Measurements from ENCODE around the gene KIF26B.

Gene KIF26B

DNA sequence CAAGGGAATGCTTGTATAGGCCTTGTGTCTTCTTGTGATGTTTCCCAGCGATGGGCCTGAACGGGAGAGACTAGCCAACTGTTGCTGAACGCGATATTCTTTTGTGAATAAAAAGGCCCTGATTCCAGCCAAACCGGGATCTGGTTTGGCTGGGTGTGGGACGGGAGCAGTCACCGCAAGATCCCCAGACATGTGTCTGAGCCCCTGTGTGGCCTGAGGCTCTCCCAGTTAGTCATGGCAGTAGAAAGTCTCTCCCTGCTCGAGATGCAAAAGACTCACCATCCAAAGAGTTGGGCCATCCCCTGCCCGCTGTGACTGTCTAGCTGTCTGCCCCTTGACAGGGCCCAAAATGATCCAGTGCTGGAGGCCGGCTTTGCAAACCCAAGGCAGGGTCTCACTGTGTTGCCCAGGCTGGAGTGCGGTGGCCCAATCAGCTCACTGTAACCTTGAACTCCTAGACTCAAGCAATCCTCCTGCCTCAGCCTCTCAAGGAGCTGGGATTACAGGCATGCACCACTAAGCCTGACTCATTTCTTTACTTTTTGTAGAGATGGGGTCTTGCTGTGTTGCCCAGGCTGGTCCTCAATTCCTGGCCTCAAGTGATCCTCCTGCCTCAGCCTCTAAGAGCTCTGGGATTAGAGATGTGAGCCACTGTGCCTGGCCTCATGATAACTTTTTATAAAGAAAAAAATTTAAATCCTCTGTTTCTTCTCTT is 56.4 kb downstream of the KIF26B start:
- no peak for DNase-seq

DNA sequence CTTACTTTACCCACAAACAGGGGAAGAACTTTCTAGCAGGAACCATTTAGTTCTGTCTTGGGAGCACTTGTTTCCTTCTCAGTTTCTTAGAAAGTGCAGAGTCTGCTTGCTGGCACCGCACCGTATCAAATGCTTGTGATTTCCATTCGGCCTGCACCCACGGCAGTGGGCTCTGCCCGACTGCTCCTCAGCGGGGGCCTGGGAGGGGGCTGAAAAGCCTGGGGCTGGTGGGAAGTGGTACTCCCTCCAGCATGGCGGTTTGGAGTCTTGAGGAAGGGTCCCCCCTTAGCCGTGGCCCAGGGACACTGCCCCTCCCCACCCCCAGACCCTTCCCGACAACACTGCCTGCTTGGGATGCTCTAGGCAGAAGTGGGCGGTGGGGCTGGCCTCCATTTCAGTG is 57.0 kb downstream of the KIF26B start:
- no peak for DNase-seq

DNA sequence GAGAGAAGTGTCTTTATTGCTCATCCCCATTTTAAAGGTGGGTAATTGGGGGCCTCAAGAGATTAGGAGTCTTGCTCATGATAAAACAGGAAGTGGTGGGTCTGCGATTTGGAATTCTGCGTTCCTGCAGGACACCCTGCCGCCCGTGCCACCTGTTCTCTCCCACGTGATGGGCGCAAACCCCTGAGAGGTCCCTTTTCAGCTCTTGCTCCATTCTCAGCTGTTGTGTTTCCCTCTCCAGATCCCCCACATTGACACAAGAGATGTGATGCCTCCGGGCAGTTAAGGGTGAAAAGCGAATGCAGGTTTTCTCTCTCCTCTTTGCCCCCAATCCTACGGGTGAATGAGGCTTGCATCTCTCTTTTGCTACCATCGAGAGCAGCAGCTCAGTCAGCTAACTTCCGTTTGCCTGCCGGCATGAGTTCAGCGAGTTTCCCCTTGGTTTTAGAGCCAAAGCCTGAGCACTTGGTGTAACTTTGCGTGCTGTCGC is 57.5 kb downstream of the KIF26B start:
- DNase-seq = no peak

DNA sequence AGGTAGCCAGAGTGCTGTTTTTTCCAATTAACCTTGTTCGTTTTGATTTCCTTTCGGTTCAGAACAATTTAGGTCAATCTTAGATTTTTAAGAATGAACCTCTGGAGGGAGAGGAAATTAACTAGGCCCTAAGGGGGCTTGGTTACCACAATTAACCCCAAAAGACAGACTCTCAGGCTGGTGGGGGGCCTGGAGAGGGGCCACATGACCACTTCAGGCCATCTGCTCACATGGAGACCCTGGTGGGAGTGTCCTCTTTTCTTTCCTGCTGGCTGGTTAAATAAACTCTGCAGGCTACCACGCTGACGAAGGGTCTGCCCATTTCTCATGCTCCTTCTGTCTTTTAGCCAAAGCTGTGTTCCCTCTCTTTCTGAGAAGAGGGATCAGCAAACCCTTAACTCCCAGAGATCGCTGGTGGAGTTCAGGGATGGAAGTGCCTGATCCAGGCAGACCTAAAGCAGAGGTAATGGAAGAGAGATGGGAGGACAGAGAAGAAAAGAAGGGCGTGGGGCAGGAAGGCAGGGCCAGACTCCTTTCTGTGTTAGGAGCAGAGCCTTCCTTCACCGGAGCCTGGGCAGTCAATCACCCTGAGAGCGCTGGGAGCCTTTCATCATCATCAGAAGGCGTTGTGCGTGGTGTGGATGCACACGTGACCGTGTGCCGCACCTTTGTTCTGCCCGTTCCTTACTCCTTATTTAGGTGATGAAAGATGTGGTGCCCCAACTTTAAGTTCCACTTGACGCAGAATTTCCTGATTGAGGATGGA is 58.5 kb downstream of the KIF26B start:
- DNase-seq = no peak

DNA sequence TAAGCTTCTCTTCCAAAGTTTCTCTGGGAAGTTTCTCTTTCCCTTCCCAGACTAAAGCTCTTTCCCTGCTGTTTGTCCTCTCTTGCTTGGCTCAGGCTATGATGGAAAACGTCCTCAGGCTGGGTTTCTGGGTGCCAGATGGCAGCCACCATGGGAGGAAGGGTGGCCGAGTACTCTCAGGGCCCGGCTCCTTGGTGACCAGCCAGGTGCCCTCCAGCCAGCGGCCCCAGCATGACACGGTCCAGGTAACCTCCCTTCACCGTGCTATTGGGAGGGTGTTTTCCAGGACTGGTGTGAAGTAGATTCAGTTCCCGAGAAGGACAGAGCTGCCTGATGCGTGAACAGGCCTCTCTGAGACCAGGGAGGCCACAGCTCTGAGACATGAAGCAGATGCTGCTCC is 60.3 kb downstream of the KIF26B start:
- DNase-seq = no peak

DNA sequence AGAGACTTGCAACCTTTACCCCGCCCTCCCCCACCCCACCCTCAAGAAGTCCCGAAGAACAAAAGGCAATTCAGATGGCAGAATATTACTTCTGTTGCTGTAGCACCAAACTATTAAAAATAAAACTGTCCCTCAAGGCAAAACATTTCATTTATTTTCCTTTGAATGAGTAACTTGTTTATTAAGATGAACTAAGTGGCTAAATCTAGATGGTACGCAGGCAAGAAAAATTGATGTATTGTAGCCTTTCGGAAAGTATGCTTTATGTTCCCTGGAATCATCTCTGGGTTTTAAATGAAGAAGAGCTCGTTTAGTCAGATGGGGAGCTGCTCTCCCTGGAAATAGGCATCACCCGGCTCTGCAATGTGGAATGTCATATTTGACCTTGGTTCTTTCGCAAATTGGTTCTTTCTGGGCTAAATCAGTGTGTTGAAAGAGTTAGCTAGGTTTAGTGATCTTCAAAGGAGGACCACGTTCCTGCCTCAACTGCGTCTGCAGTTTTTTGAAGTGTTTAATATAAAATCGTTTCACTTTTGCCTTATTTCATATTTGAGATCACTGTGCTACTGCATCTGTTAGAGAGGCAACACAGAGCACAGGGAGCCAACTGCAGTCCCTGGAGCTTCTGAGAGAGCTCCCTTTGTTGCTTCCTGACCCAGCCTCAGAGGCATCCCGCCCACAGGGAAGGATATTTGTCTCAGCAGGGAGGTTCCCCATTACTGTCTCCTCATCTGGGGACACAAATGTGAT is 61.8 kb downstream of the KIF26B start:
- no peak for DNase-seq

DNA sequence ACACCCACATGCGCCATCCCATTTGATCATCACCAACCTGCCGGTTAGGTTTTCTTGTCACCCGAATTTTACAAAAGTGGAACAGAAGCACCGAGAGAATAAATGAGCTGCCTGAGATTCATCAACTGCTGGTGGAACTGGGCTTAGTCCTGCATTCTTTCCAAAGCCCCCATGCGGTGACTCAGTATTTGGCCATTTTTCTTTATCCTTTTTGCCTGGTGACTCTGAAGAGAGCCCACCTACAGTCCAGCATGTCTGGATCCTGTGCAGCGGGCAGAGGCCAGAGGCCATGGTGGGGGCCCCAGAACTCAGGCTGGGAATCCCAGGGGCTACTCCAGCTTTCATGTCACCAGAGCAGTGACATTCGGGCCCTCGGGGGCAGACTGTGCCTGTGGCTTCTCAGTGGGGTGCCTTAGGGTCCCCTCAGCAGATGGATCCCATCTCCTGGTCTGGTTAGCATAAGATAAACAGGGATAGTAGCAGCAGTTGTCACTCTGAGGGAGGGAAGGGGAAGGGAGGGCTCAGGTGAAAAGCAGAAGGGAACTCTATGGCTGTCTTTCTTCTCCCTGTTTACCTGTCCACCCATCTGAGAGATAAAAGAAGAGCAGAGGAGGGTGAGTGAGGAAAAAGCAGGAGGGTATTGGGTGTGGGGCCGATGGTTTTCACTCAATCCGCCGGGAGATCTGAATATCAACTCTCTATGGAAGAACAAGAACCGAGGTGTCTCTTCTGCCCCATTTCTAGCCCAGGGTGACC is 63.2 kb downstream of the KIF26B start:
- no peak for DNase-seq

DNA sequence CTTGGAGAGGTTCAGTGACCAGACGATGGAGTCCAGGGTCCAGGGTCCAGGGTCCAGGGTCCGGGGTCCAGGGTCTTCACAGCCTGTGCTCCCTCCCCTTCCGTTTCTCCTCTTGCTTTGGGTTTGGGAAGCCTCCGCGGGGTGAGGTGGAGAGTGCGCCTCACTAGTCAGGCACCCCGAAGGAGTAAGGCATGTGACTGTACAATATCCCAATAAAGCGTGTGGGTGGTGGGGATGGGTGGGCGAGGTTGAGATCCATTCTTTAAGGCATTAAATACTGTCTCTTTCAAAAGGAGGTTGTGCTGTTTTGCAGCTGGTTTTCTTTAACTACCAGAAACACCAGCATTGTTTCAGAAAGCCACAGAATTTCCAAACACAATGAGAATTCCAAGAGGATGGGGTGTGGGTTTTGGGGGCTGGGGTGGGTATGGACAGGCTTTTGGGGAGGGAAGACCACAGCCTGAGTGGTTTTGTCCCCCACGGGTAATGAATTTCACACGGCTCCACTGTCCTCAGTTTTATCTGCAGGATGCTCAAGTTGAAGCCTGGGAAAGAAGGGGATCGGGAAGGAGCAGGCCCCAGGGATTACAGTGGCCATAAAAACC is 65.7 kb downstream of the KIF26B start:
- DNase-seq = no peak

DNA sequence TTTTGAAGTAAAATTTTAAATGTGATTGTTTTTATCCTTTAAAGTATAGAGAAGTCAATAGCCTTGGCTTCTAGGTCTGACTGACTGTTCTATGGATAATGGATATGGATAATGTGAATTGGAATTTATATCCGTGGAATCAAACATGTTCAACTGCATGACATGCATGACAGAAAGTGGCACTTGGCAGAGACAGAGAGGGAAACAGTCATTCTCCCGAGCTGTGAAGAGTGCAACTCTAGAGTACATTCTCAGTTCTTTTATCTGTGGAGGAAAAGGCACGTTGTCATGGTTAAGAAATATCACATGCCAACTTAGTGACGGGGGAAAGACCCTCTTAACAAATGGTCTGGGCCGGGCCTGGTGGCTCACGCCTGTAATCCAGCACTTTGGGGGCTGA is 67.0 kb downstream of the KIF26B start:
- no peak for DNase-seq

DNA sequence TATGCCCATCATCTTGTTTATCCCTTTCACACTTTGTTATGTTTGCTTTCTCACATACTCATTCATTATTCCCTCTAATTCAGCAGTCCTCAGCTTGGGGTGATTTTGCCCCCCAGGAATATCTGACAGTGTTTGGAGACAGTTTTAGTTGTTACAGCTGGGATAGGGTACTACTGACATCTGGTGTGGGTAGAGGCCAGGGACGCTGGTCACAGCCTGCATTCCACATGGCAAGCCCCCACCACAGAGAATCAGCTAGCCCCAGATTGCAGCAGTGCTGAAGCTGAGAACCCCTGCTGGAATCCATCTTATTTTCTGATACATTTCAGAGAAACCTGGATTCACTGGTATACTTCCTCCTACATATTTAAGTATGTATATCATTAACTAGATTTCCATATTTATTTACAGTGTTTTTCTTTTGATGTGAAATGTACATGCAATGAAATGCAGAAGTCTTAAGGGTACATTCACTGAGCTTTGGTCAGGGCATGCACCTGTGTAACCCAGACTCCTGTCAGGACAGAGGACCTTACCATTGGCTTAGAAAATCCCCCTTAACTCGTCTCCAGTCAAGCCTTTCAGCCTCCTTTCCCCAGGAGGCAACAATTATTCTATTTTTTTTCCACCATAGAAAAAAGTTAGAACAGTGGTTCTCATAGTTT is 68.3 kb downstream of the KIF26B start:
- DNase-seq = no peak

DNA sequence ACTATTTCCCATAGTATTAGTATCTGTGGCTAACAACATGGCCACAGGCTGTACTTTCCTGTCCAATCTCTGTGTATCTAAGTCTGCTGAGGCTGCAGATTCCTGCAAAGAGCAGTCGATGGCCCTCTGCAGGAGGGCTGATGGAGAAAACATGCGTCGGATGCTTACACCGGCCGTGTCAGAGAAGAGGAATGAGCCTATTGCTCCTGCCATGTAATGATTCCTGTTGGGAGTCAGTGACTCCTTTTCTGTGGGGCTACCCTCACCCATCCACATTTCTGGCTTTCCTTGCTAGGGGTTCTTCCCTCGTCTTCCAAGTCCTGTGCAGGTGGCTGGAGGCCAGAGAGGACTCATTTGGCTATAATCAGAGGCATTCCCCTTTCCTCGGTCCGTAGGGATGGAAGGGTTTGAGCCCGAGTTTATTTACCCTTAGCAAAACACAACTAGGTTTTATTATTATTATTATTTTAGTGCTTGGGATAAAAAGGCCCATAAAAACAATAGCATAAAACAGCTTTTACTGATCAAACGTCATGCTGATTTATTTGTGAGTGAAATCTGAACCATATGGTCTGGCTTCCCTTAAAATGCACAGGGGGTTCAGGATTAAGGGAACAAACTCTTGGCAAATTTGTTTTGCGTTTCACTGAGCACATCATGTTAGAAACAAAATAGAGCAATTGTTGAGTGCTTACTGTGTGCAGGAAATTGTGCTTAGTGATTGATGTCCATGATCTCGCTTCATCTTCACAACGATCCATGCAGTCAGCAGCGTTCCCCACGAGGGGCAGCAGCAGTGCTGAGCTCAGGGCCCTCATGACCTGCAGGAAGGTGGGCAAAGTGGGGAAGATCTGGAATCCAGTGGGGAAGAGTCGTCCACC is 70.8 kb downstream of the KIF26B start:
- DNase-seq = no peak

DNA sequence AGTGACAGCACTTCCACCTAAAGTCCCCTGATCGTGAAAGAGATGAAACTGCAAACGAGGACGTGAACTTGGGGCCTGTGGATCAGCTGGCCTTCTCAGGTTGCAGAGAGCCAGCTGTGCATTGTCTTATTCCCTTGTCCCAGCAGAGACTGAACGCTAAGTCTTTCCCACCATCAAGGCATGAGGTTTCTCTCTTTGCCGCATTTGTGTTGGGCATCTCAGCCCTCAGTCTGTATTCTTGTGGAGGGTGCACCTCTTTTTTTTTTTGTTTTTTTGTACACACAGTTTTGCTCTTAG is 71.4 kb downstream of the KIF26B start:
- DNase-seq = no peak

DNA sequence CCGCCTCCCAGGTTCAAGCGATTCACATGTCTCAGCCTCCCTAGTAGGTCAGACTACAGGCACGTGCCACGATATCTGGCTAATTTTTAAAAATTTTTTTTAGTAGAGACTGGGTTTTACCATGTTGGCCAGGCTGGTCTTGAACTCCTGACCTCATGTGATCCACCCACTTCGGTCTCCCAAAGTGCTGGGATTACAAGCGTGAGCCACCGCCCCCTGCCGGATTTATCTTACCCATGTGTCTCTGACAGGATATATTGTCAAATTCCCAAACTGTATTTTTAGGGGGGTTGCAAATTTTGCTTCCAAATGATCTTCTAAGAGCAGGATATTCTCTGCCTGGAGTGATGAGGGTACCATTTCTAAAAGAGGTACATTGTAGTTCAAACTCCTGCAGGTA is 74.3 kb downstream of the KIF26B start:
- no peak for DNase-seq

DNA sequence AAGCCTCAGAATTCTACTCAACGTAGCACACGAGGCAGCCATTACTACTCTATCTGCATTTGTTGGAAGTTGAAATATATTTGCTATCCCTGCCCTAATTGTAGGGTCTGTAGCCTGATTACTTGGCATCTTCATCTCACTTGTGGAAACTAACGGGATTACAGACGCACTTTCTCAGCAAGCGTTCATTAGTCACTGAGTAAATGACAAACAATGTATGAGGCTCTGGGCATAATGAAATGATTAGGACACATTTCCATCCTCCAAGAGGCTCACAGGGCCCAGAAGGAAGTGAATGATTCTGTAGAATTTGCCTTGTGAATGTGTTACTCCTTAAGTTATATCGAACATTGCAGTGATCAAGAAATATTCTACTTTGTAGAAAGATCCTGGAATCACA is 78.1 kb downstream of the KIF26B start:
- DNase-seq = no peak

DNA sequence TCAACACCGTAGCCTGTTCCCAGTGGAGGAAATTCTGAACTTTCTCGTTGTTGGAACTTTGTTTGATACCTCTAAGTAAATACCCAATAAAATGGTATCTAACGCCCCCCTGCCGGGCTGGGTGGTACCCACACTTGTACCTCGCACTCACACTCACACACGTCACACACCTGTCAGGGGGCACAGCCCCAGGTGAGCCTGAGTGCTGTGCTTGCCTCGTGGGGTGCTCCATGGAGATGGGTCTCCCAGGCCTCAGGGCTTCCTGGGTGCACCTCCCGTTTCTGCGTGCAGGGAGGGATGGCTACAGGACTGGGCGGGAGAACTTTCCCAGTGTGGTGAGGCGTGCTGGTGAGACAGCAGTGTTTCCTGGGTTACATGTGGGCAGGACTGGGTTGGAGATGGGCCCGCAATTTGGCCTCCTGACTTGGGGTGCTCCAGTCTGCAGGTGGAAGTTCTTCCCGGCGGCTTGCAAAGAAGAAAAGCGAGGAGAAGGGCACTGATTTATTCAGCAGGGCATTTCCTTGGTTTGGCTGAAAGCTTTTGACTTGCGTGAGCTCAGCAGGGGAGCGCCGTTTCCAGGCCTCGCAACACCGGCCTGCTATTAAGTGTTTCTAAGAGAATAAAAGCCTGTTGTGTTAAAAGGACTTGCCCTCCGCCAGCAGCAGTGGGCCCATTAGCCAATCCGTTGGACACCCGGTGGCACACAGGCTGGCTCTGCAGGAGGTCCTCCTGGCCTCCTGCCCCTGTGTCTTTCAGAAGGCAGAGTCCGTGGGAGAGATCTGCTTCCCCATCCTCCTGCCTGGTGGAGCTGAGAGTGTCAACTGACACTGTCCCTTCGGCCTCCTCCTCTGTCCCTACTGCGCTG is 79.7 kb downstream of the KIF26B start:
- DNase-seq = no peak

DNA sequence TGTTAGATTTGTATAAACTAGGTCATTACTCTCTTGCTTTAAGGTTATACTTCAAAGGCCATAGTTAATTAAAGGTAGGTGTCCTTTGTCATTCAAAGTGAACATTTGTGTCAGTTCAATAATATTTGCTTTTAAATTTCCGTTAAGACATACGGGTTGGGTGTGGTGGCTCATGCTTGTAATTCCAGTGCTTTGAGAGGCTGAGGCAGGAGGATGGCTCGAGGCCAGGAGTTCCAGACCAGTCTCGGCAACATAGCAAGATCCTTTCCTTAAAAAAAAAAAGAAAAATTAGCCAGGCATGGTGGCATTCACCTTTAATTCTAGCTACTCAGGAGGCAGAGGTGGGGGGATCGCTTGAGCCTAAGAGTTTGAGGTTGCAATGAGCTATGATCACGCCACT is 80.4 kb downstream of the KIF26B start:
- no peak for DNase-seq

DNA sequence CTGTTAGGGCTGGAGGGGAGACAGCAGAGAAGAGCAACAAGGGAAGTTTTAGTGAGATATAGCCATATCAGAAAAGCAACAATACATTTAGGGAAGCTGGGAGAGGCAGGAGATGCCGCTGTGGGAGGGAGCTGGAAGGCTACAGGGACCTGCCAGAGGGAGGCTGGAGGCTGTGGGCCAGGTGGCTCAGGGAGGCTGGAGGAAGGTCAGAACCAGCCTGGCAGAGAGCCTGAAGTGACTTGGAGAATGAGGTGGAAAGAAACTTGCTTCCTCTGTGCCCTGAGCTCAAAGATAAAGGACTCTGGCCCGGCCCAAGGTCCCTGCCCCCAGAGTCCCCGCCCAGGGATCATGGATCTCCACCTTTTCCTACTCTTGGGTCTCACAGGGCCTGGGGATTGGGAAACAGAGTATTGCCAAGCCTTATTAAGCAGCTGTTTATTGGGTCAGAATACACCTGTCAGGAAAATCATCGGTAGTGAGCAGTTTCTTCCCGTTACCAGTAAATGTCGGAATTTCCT is 85.9 kb downstream of the KIF26B start:
- DNase-seq = no peak

DNA sequence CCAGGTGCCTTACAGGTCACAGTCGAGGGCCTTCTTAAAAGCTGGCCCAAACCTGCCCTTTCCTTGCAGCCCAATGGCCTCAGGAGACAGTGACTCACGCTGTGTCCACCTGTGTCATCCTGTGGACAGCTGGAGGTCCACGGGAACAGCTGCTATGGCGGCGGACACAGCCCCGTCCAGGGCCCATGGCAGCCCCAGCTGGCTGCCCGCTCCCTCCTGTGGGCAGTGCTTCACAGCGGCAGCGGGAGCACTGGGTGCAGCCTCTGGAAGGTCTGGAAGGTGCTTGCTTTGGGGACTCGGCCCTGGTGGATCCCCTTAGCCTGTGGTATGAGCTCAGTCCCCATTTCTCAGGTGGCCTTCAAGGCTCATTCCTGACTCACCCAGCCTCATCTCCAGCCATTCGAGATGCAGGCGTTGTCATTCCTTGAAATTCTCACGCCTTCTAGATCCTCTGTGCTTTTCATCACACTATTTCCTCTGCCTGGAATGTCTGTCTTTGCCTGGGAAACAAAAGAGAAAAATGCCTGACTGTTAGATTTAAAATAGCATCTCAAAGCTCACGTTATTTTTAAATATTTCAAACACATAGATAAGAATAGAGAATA is 86.8 kb downstream of the KIF26B start:
- DNase-seq = no peak

DNA sequence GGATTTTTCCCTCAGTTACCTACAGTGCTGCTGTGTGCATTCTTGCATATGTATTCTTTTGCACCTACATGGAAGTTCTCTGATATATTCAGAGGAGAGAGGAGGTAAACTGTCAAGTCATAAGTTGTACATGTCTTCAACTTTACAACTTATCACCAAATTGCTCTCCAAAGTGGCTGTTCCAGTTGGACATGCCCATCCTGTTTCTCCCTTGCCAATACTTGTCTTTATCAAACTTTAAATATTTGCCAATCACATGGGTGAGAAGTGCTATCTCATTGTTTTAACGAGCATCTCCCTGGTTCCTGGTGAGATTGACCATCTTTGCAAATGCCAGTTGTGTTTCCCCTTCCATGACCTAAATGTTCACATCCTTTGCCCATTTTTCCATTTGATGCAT is 88.2 kb downstream of the KIF26B start:
- no peak for DNase-seq
